Heart right ventricle (tissue), 16 donors: ENCODE results near the gene NPHP4. TPM values are rescaled to one million over a fixed set of nuclear protein-coding genes. Genes with fewer than 3 reads are reported as not detected.

ENCODE experiments used
- ATAC-seq, 8 donors: fragments of 200-7000 bp; cut with Tn5 transposase; one replicate each; pipeline ENCODE4 v1.9.1; 2020; ENCODE audit warnings: mild to moderate bottlenecking in 8 of 8, moderate library complexity in 8 of 8, moderate number of reproducible peaks in 1 of 8
- DNase-seq, 2 donors: peaks; one replicate each; pipeline ENCODE4 v3.0.0-alpha.2; 2020
- H3K27ac ChIP-seq, 10 donors: fragments of 200-600 bp; sonication (generic) in 2 of 10; one replicate each; pipeline versions ENCODE4 v1.5.0 to v1.8.0; 2020 to 2022; ENCODE audit warnings: mild to moderate bottlenecking in 3 of 10
- H3K27me3 ChIP-seq, 7 donors: fragments of 200-600 bp; one replicate each; pipeline ENCODE4 v1.8.0; 2021 to 2022; ENCODE audit warnings: mild to moderate bottlenecking in 2 of 7
- H3K36me3 ChIP-seq, 9 donors: fragments of 200-600 bp; sonication (generic) in 1 of 9; one replicate each; pipeline versions ENCODE4 v1.5.0 to v1.8.0; 2020 to 2022; ENCODE audit warnings: mild to moderate bottlenecking in 2 of 9
- H3K4me1 ChIP-seq, 9 donors: fragments of 200-600 bp; sonication (generic) in 1 of 9; one replicate each; pipeline versions ENCODE4 v1.5.0 to v1.8.0; 2020 to 2022; ENCODE audit warnings: mild to moderate bottlenecking in 4 of 9
- H3K4me3 ChIP-seq, 10 donors: fragments of 200-600 bp; sonication (generic) in 2 of 10; one replicate each; pipeline versions ENCODE4 v1.5.0 to v1.8.0; 2020 to 2022; ENCODE audit warnings: mild to moderate bottlenecking in 7 of 10, moderate library complexity in 2 of 10
- H3K9me3 ChIP-seq, 11 donors: fragments of 200-600 bp in 10 of 11; sonication (generic) in 2 of 11; one replicate each; pipeline versions ENCODE4 v1.5.0 to v1.8.0; 2013 to 2022; ENCODE audit warnings: mild to moderate bottlenecking in 2 of 11, control low read depth in 1 of 11, moderate library complexity in 1 of 11
- WGBS, 2 donors: extraction: QIAGEN DNeasy Blood & Tissue Kit; methylation state at CpG; one replicate each; pipeline ENCODE4 v1.1.7; 2013; ENCODE audit warnings: inconsistent platforms in 1 of 2; 5-methylcytosine and 5-hydroxymethylcytosine counted together
- intact Hi-C, 10 donors: fragments of 100-400 bp; cut with DNase I; formaldehyde crosslinking; loops; one replicate each; pipeline versions ENCODE4 v1.11.1 to v1.14.2; 2022
- polyA plus RNA-seq, 2 donors: library from polyadenylated mRNA; stranded (reverse); fragments of 200-250 nt; gene quantifications; one replicate each; pipeline ENCODE4 v1.2.3, GENCODE V29; 2013
- total RNA-seq, 10 donors: library from RNA; stranded (reverse); fragmentation: NEBNext Ultra II Directional in 3 of 10; extraction: Animal tissue kit (Norgen Biotek cat#: 25700) in 3 of 10; gene quantifications; one replicate each; pipeline versions ENCODE4 v1.2.1 to v1.2.4, GENCODE V29; 2021 to 2023
- TF ChIP-seq, protein P1 (sequence below), 9 donors: fragments of 200-600 bp; sonication (generic) in 2 of 9; IDR thresholded peaks; one replicate each; pipeline versions ENCODE4 v1.5.0 to v1.8.0; 2021 to 2022; ENCODE audit warnings: antibody characterized with exemption in 9 of 9, mild to moderate bottlenecking in 5 of 9, moderate library complexity in 1 of 9
- donor health status: Arrhythmogenic right ventricular cardiomyopathy.
- donor health status: ischemic (EF 13 %, LVEDD 7.1; RV severe dilation, severe dysfunction).
- donor health status: healthy with polysubstance abuse.
- donor health status: DM: no; HTN: yes; CAD: no.
- donor health status: DM: no; HTN: no; CAD: no.
- donor health status: ischemic (EF 25% LVEDD 6.9; RV normal size, moderate dysfunction).
- donor health status: ischemic (EF 25% LVEDD 5.7; RV mildly dilated, moderate dysfunction).
- donor health status: healthy.
- donor health status: DM: yes; HTN: yes; CAD: no.
- donor health status: Ischemic cardiomyopathy.
- donor health status: ischemic (EF 35%, LVEDD 5.7; RV mildly dilated, moderate dysfunction).
- donor health status: nonischemic (EF 11% LVEDD 7.7; RV severe dilation, severe dysfunction).
- donor health status: DM: yes; HTN: yes; CAD: no.
- donor health status: PGD.
- donor health status: ischemic (EF 29% LVEDD 5.4; RV normal size, mild dysfunction).
- donor health status: nonischemic (EF 23%, LVEDD 6.1; RV moderate dilation, normal function).

Gene NPHP4
- total and polyA plus RNA-seq, 12 donors = 2.4 to 5.7 (median 3.3) TPM

DNA sequence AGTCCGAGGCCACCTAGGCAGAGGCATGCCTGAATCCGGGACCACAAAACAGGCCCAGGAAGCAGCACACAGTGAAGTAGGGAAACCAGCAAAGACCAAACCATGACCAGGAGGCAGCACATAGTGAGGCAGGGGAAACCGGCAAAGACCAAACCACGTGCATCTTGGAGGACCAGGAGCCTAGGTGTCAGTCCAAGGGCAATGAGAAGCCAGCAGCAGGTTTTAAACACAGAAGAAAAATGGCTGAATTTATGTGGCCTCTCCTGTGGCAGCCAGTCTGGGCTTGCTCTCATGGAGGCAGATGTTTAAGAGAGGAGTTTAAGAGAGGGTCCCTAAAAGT is 42.5 kb downstream of the NPHP4 start:
- no peak for ATAC-seq
- Histone ChIP-seq H3K27ac (no peak overlapping the region), H3K9me3 (no peaks in the 10 kb centered on the region), H3K27me3 (no peaks in the 10 kb centered on the region), H3K36me3 (peaks cover 0 to 81% (median 6%) of the 10 kb centered on the region in 9 donors), H3K4me3 (no peak overlapping the region), H3K4me1 (no peaks in the 10 kb centered on the region)
- 87 to 98% methylated on average over 4 of the region's 4 CpGs for WGBS, 2 donors
- TF ChIP-seq, protein P1, sequence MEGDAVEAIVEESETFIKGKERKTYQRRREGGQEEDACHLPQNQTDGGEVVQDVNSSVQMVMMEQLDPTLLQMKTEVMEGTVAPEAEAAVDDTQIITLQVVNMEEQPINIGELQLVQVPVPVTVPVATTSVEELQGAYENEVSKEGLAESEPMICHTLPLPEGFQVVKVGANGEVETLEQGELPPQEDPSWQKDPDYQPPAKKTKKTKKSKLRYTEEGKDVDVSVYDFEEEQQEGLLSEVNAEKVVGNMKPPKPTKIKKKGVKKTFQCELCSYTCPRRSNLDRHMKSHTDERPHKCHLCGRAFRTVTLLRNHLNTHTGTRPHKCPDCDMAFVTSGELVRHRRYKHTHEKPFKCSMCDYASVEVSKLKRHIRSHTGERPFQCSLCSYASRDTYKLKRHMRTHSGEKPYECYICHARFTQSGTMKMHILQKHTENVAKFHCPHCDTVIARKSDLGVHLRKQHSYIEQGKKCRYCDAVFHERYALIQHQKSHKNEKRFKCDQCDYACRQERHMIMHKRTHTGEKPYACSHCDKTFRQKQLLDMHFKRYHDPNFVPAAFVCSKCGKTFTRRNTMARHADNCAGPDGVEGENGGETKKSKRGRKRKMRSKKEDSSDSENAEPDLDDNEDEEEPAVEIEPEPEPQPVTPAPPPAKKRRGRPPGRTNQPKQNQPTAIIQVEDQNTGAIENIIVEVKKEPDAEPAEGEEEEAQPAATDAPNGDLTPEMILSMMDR (IDR thresholded peaks at IDR 0.05) = no peak
- DNase-seq = no peak
- intact Hi-C loops = no loop called here

- intact Hi-C loops = no loop called here
- WGBS, 2 donors = 74 to 76% methylated on average over 13 of the region's 13 CpGs
- Histone ChIP-seq H3K4me1 (no peaks in the 10 kb centered on the region), H3K27me3 (no peaks in the 10 kb centered on the region), H3K27ac (no peak overlapping the region), H3K9me3 (no peaks in the 10 kb centered on the region), H3K36me3 (peaks cover 0 to 77% (median 6%) of the 10 kb centered on the region in 9 donors), H3K4me3 (no peak overlapping the region)
- TF ChIP-seq, protein P1 (IDR thresholded peaks at IDR 0.05) = no peak
- DNase-seq (no peak), ATAC-seq (no peak)
Observed at GRCh38 chr1:5949085-5949760, 43.0 kb downstream of the NPHP4 start.

- Histone ChIP-seq H3K27ac (no peak overlapping the region), H3K27me3 (no peaks in the 10 kb centered on the region), H3K4me1 (peaks cover 0 to 2% (median 0%) of the 10 kb centered on the region in 9 donors), H3K36me3 (peaks cover 0 to 75% (median 6%) of the 10 kb centered on the region in 9 donors), H3K4me3 (no peak overlapping the region), H3K9me3 (no peaks in the 10 kb centered on the region)
- WGBS, 2 donors = 93% methylated on average over 4 of the region's 4 CpGs
- ATAC-seq (no peak), DNase-seq (no peak)
- intact Hi-C loops = no loop called here
- TF ChIP-seq, protein P1 (IDR thresholded peaks at IDR 0.05) = no peak
Observed at GRCh38 chr1:5948681-5949005, 43.6 kb downstream of the NPHP4 start.

DNA sequence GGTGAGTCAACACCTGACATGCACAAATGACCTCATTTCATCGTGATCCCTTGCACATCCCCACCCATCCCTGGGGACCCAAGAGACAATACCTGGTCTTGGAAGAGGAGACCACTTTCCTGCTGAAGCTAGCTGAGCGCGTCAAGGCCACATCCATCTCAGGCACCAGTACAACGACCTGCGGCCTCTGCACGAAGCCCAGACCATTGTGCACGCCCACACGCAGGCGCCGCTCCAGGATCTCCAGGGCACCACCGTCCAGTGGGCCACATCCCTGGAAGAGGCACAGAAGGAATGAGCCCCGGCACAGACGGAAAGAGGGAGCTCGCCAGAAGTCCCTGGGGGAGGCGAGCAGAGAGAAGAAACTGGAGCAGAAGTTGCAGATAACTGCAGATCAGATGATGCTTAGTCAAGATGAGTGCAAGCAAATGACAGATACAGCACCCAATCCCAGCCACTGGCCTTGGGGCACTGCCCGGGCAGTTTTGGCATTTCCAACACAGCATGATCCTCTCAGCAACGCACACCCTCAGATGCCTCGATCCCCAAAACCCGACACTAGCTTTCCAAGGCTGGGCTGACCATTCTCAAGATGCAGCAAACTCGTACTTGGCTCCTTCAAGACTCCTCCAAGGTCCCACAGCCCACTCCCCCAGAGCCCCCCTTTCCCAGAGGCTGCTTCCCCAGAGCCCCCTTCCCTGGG is 44.1 kb downstream of the NPHP4 start:
- H3K4me1 ChIP-seq = peaks cover 0 to 5% (median 0%) of the 10 kb centered on the region in 9 donors
- peaks cover 0 to 70% (median 6%) of the 10 kb centered on the region in 9 donors for H3K36me3 ChIP-seq
- H3K27ac ChIP-seq = no peak overlapping the region
- intact Hi-C loops = no loop called here
- DNase-seq (no peak), ATAC-seq (no peak)
- TF ChIP-seq, protein P1 (IDR thresholded peaks at IDR 0.05) = no peak
- no peaks in the 10 kb centered on the region for H3K27me3 ChIP-seq
- no peaks in the 10 kb centered on the region for H3K9me3 ChIP-seq
- no peak overlapping the region for H3K4me3 ChIP-seq
- 86 to 91% methylated on average over 20 of the region's 20 CpGs for WGBS, 2 donors
